Right atrium auricular region (tissue), 2 donors: ENCODE results near the gene SMYD4. TPM values are rescaled to one million over a fixed set of nuclear protein-coding genes. Genes with fewer than 3 reads are reported as not detected.

ENCODE experiments used
- DNase-seq: peaks from one replicate; pipeline ENCODE4 v3.0.0-alpha.2; 2019; ENCODE audit warnings: low spot score
- H3K27ac ChIP-seq, 2 donors: fragments of 200-600 bp; sonication (generic); 1 replicate in 1 of 2; 2 replicates in 1 of 2; pipeline ENCODE4 v1.5.1; 2016 to 2019
- H3K27me3 ChIP-seq, 2 donors: fragments of 200-600 bp; sonication (generic); one replicate each; pipeline versions ENCODE4 v1.5.1 to v1.6.0; 2017 to 2019
- H3K36me3 ChIP-seq: fragments of 200-600 bp; sonication (generic); one replicate; pipeline ENCODE4 v1.5.1; 2016
- H3K4me1 ChIP-seq, 2 donors: fragments of 200-600 bp; sonication (generic); one replicate each; pipeline versions ENCODE4 v1.5.1 to v1.6.0; 2017 to 2019
- H3K4me3 ChIP-seq, 2 donors: fragments of 200-600 bp; sonication (generic); 1 replicate in 1 of 2; 2 replicates in 1 of 2; pipeline ENCODE4 v1.5.1; 2017 to 2019; ENCODE audit warnings: mild to moderate bottlenecking in 1 of 2, moderate library complexity in 1 of 2
- H3K9me3 ChIP-seq, 2 donors: fragments of 200-600 bp; sonication (generic); one replicate each; pipeline ENCODE4 v1.5.1; 2019
- CTCF ChIP-seq, 2 donors: fragments of 200-600 bp; sonication (generic); IDR thresholded peaks; one replicate each; pipeline ENCODE4 v1.5.1; 2019; ENCODE audit warnings: antibody characterized with exemption in 2 of 2
- total RNA-seq, 2 donors: library from RNA; depleted of rRNA; stranded (reverse); fragments of >200 nt; gene quantifications; one replicate each; pipeline ENCODE4 v1.1.0, GENCODE V29; 2016

The SMYD4 gene
- total RNA-seq, 2 donors from 2014 or later, result 6.2 to 7.1 TPM

GRCh38 chr17:1737531-1738291 is 92.0 kb downstream of the SMYD4 start:
- no peak for DNase-seq
- H3K4me3 ChIP-seq, result no peak overlapping the region
- H3K27ac ChIP-seq, result peak overlapping the region in 1 of 2 donors; percentile 25
- H3K27me3 ChIP-seq, result no peaks in the 10 kb centered on the region
- TF ChIP-seq CTCF (IDR thresholded peaks at IDR 0.05), result no peak
- no peaks in the 10 kb centered on the region for H3K9me3 ChIP-seq
- H3K36me3 ChIP-seq, result peaks cover 31% of the 10 kb centered on the region
- H3K4me1 ChIP-seq, result peaks cover 0 to 28% of the 10 kb centered on the region in 2 donors

GRCh38 chr17:1736348-1737281 is 93.1 kb downstream of the SMYD4 start:
- DNase-seq, result no peak
- peak overlapping the region; percentile 8 to 35 for H3K27ac ChIP-seq
- no peaks in the 10 kb centered on the region for H3K27me3 ChIP-seq
- no peak overlapping the region for H3K4me3 ChIP-seq
- no peaks in the 10 kb centered on the region for H3K9me3 ChIP-seq
- no peak for TF ChIP-seq CTCF (IDR thresholded peaks at IDR 0.05)
- peaks cover 0 to 28% of the 10 kb centered on the region in 2 donors for H3K4me1 ChIP-seq
- peaks cover 36% of the 10 kb centered on the region for H3K36me3 ChIP-seq

GRCh38 chr17:1735834-1736347 is 93.8 kb downstream of the SMYD4 start:
- H3K4me1 ChIP-seq, result peaks cover 0 to 33% of the 10 kb centered on the region in 2 donors
- no peaks in the 10 kb centered on the region for H3K27me3 ChIP-seq
- peak overlapping the region in 1 of 2 donors; percentile 35 for H3K27ac ChIP-seq
- DNase-seq, result no peak
- H3K36me3 ChIP-seq, result peaks cover 36% of the 10 kb centered on the region
- no peak overlapping the region for H3K4me3 ChIP-seq
- no peak for TF ChIP-seq CTCF (IDR thresholded peaks at IDR 0.05)
- no peaks in the 10 kb centered on the region for H3K9me3 ChIP-seq

GRCh38 chr17:1735418-1735817 is 94.3 kb downstream of the SMYD4 start:
- H3K36me3 ChIP-seq, result peaks cover 36% of the 10 kb centered on the region
- H3K27me3 ChIP-seq, result no peaks in the 10 kb centered on the region
- H3K4me1 ChIP-seq, result peaks cover 0 to 38% of the 10 kb centered on the region in 2 donors
- TF ChIP-seq CTCF (IDR thresholded peaks at IDR 0.05), result no peak
- no peak overlapping the region for H3K27ac ChIP-seq
- H3K9me3 ChIP-seq, result no peaks in the 10 kb centered on the region
- H3K4me3 ChIP-seq, result no peak overlapping the region
- no peak for DNase-seq

- no peak for TF ChIP-seq CTCF (IDR thresholded peaks at IDR 0.05)
- no peak overlapping the region for H3K27ac ChIP-seq
- H3K36me3 ChIP-seq, result peaks cover 36% of the 10 kb centered on the region
- H3K4me3 ChIP-seq, result no peak overlapping the region
- no peak for DNase-seq
- H3K27me3 ChIP-seq, result no peaks in the 10 kb centered on the region
- H3K9me3 ChIP-seq, result no peaks in the 10 kb centered on the region
- peaks cover 0 to 44% of the 10 kb centered on the region in 2 donors for H3K4me1 ChIP-seq
Measured at GRCh38 chr17:1733759-1734158, 95.9 kb downstream of the SMYD4 start.
